HG02610 (cell line): ENCODE data around the gene STOML3.
"Not testable (repeated sequence)": the region's sequence is repeated elsewhere in the genome, so short reads cannot be mapped to it uniquely, and the experiment has no call there.

ENCODE experiments used
- ATAC-seq: cut with Tn5 transposase; IDR thresholded peaks from one replicate; pipeline ENCODE4 v1.9.1; 2021; ENCODE audit warnings: mild to moderate bottlenecking, moderate library complexity; ENCODE audit not compliant: unreplicated experiment

Gene STOML3, protein sequence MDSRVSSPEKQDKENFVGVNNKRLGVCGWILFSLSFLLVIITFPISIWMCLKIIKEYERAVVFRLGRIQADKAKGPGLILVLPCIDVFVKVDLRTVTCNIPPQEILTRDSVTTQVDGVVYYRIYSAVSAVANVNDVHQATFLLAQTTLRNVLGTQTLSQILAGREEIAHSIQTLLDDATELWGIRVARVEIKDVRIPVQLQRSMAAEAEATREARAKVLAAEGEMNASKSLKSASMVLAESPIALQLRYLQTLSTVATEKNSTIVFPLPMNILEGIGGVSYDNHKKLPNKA

DNA sequence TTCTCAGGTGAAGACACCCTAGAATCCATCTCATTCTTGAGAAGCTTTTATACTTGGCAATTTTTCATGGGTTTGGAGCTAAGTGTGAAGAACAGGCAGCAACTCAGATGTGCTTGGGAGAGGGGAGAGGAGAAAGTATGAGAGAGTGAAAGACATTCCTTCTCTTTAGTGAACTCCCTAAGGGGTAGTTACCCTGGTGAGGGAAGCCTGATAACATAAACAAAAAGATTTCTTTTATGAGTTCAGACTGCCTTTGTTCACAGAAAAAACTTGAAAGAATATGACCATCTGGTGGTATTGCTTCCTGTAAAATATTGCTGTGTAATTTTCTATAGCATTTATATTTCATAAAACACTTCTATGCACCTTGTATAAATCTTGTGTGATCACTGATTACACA lies at the start of gene STOML3:
STOML3 (minus strand) TSS at position 139 of the 400 bp plus-strand sequence; CDS start at position 29, 110 bp downstream.
- no peak for ATAC-seq

DNA sequence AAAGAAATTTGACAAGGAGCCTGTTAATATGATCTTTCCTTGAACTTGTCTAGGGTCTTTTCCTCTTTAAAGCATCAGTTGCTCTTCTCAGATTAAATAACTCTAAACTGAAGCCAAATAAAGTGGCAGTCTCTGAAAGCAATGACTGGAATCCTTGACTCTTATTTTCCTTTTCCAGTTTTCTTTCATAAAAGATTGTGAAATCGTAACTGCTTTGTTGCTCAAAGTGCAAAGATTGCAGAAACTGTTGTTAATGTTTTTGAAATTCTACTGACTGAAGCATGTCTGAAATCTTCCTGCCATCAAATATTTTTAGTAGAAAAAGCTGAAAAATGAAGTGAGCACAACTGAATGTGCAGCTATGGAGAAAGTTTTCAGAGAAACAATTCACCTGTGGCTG lies 49.6 kb upstream of the STOML3 start:
- no peak for ATAC-seq

DNA sequence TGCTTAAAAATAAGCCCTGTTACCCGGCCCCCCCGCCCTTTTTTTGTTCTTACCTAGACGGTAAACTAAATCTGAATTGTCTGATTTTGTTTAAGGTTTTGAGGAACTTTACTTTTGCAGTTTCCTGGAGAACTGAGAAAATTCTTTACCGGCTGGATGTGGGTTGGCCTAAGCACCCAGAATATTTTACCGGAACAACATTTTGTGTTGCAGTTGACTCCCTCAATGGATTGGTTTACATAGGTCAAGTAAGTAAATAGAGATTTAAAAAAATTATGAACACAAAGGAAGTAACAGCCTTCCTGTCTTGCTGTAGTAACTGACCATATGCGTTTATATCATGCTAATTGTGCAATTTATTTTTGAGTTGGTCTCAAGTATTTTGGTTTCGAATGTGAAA lies 48.4 kb upstream of the STOML3 start:
- ATAC-seq = no peak

DNA sequence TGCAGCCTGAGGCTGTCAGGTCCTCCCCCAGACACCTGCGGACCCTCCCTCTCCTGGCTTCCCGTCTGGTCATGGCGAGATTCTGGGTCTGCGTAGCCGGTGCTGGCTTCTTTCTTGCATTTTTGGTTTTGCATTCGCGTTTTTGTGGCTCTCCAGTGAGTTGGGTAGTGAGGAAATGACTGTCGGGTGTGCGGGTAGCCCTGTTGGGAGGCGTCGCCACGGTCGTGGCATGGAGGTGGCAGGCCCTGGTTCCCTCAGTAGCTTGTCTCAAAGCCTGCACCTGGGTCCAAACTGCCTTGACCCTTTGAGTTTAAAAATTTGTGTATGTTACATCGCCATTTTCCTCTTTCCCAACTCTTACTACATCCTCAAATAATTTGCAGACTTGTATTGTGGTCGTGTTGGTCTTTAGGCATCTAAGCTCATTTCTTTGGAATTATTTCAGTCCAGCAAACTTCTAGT lies 48.0 kb upstream of the STOML3 start:
- peak; percentile 46 for ATAC-seq

DNA sequence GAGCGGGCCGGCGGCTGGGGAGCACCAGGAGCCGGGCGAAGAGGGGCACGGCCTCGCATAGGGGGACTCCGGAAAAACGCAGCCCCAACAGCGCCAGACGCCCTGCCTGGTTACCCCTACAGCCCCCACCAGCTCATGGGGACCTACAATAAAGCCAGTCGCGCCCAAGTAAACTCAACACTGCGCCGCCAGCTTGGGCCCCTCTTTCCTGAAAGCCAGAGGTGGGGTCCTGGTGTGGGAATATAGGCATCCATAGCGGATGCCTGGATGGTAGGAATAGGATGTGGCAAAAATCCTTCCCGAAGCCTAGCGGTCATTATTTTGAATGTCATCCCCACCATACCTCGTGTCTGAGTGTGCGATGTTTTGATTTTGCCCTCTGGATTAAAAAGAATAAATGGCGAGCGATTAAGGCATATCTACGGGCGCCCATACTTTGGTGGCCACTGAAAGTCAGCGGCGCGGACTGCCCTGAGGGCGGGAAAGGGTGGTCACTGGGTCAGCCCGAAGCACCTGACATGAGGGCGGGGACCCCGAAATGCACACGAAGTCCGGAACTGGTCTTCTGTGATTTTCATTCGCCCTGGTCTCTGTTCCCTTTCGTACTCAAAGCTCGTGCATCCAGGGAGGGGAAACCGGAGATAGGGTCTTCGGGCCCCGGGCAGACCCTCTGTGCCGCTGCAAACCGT lies 47.4 kb upstream of the STOML3 start, which contains the start of the genes NHLRC3 and PROSER1:
NHLRC3 (plus strand) TSS at position 577 of the 689 bp plus-strand sequence. CDS start 184 bp downstream, outside the sequence.
PROSER1 (minus strand) TSS at position 210 of the 689 bp plus-strand sequence. CDS start 847 bp downstream, outside the sequence.
- ATAC-seq = peak; percentile 69

DNA sequence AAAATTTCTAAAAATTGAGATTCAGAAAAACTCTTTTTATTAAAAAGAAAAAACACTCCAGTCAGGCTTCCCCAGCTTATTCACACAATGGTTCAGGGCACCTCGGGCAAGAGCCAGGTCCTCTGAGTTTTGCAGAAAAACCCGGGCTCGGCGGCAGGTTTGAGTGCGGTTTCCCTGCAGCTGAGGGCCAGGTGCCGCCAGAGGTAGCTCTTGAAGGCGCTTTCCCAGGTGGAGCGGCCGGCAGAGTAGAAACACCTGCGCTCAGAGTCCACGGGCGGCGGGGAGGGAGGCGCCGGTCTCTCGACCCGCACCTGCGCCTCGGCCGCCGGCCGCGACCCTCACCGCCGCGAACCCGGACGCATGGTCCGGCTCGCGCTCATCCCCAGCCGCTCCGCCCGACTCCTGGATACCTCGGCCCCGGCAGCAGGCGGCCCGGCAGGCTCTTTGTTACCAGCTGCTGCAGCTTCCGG lies 46.8 kb upstream of the STOML3 start:
- ATAC-seq = peak; percentile 30

DNA sequence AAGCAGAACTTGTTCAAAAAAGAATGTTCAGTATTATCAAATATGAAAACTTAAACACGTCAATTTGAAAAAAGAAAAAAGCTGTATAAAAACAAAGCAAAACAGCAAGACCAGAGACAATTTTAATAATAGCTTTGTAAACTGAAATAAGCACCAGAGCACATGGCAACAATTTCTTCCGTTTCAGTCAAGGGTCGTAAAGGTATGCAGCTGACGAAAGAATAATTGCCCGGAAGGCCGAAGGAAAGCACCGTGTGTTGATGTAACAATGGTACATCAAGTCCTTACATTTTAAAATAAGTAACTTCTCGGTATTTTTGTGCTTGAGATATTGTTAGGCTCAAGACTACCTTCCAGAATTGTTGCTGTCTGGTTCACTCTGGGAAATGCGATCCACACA lies 45.6 kb upstream of the STOML3 start:
- ATAC-seq = no peak

DNA sequence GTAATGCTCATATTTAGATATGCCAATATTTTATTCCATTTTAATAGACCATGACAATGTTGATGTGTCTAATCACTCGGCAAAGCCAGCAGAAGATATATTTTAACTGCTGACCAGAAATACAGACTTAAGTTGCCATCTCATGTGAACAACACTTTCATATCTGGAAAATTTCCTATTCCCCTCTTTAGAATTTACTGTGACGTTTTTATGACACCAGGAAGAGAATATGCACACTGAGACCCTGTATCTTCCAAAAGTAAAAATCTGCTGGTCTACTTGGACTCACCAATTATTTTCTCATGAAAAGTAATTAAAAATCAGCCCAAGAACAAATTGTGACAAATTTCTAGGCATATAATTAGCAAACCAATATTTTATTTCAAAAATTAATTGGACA lies 45.2 kb upstream of the STOML3 start:
- ATAC-seq = no peak

DNA sequence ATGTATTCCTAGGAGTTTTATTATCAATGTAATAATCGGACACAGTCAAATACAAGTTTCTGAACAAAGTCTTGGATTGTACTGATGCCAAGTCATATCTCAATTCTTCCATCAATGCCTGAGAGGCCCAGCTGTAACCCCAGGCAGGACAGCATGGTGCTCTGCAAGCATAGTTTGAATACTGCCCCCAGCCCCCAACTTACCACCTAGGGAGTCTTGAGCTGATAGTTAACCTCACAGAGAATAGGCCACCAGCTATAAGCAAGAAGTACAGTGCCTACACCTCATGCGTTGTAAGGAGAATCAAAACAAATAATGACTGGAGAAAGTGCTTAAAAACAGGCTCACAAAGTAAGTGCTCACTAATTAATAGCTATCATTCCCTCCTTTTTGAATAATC lies 44.6 kb upstream of the STOML3 start:
- ATAC-seq = no peak

DNA sequence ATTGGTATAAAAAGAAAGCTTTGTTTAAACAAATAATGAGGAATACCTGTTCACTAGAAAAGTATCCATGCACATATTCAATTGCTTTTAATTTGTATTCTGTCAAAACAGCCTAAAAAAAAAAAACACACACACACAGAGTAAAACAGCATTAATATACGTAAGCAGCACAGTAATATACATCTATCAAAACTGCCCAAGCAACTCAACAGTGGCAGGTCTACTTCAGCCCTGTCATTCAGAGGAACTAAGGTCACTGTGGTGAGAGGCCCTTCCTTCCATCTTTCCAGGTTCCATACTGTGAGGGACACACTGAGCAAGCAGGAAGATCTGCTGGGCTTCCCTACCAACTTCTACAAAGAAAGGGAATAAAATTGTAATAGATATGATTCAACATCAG lies 43.5 kb upstream of the STOML3 start:
- ATAC-seq = no peak

DNA sequence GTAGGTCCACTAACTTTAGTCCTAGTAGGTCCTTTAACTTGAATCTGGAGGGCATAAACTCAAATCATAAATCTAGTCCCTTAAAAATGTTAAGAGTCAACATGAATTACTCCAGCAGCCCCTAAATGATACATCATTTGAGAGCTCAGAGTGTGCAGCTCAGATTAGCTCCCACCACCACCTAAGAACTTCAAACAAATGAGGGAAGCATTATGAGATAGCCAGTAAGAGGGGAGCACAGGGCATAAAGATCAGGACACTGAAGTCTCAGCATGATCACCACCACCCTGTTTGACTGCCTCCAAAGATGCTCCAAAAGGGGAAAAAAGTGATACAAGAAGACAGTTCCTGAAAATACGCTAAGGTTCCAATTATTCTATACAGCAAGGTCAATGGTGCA lies 41.5 kb upstream of the STOML3 start:
- no peak for ATAC-seq

DNA sequence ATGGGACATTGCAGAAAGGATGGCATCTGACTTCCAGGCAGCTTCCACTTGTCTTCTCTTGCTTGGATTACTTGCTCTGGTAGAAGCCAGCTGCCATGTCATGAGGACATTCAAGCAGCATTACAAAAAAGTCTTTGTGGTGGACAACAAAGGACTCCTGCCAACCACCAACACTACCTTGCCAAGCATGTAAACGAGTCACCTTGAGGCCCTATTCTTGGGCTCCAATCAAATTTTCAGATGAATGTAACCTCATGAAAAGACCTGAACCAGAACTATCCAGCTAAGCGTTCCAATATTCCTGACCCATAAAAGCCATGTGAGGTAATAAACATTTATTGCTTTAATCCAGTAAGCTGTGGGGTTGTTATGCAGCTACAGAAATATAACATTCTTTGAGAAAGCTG lies 34.8 kb upstream of the STOML3 start:
- no peak for ATAC-seq

DNA sequence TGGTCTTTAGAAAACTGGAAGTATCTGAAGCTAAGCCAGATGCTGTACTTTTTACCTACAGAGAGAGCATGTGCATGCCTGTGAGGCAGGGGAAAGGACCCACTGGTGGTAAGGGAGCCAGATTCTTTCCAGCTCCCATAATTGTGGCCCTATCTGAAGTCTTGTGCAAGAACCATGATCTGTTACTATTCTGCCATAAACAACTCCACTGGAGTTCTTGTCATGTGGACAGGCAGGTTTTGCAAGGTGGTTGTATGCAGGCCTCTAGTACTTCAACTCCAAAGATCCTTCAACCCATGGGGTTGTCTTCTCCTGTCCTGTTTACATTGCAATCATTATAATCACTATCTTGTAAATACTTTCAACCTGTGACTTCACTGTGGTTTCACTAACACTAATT lies 33.1 kb upstream of the STOML3 start:
- ATAC-seq = no peak

DNA sequence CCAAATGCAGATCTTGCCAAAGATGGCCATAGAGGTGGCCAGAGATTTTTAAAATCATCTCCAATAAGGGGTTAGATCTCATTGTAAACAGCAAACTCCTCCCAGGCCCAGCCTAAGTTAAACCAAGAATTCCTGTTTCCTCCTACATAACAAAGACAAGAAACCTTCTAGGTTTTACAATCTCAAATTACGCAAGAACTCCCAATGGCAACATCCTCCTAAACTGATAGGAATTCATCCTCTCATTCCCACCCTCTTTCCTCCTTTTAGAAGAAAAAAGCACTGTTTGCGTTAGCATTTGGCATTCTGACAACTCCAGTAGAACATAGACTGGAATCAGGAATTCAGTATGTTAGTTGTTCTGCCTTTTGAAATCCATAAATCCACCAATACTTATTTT lies 32.7 kb upstream of the STOML3 start:
- no peak for ATAC-seq

DNA sequence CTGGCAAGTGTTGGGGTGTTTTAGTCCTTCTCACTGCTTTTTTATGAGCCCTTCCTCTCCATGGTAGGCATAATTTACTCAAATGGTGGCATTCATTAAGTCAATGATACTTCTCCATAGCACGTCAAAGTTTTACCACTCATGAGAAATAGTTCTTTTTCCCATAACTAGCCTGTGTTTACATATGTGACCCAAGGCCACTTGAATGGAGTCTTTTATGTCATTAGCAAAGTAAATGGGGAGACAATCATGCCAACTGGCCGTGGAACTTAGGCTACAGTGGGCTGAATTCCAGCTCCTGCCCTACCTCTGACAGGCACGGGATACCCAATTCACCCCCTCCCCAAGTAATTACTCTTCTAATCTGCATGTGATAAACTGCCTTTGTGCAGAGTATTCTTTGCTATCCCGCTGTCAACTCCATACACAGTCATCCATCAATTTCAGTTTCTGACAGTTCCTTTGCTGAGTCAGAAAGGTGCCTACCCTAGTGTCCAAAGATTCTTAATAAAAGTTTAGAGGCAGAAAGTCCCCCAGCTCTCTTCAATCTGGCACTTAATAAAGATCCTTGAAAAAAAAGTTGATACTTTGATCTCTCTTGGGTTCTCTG lies 30.3 kb upstream of the STOML3 start:
- ATAC-seq = no peak

DNA sequence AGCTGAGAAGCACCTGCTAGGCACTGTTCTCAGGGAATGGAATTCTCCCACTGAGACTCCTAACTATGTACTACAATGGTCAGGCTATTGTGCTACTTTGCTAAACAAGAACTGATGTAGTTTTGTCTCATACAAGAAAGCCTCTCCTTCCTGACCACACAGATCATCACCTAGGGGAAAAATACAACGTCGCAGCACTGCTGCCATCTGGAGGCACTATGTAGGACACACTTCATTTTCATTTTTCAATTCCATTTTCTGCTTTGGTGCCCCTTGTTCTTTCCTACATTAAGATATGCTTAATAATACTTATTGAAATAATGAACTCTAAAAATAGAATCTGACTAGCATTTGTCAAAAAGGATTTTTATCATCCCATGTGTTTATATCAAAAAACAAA lies 26.2 kb upstream of the STOML3 start:
- ATAC-seq = peak; percentile 69

DNA sequence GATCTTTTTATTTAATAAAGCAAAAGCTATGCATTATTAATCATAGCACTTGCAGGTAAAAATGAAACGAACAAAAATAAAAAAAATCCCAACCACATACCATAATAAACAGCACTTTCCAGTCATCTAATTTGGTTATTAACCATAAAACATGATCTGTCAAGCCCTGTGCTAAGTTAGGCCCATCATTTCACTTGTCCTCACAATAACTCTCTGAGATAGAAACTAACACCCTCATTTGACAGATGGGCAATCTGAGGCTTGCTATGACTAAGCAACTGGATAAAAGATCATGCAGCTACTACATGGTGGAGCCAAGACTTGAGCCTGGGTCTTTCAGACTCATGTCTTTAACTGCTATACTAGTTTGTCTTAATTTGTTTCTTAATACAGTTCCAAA lies 25.5 kb upstream of the STOML3 start:
- ATAC-seq = peak; percentile 98

DNA sequence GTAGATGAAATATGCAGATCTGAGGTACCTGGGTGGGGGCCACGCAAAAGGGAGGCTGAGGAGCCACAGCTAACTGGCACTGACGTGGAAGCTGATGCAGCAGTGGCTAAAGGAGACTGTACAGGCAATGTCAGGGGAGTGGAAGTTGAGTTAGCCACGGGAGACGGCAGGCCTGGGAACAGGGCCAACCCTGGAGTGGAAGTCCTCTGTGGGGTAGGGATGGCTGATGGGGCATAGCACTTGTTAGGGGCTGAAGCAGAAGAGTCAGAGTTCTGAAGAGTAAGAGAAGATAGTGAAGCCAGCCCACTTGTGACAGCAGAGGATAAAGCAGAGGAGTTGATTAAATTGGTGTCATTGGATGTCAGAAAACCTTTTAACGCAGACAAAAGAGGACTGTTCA lies 22.8 kb upstream of the STOML3 start:
- no peak for ATAC-seq

DNA sequence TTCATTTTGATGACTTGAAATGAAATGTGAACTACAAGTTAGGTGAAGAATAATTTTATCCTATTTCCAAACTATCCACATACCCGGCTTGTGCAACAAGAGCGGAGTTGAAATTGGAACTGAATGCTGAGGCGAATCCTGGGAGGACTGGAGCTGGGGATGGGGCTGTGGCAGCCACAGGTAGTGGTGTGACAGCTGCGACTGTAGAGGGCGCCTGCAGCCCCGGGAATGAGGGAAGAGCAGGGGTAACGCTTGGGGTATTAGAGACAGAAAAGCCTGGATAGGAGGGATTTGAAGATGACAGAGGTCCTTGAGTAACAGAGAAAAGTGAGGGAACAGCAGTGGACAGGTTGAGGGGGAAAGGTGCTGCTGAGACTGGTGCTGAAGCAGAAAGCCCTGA lies 22.0 kb upstream of the STOML3 start:
- ATAC-seq = no peak

DNA sequence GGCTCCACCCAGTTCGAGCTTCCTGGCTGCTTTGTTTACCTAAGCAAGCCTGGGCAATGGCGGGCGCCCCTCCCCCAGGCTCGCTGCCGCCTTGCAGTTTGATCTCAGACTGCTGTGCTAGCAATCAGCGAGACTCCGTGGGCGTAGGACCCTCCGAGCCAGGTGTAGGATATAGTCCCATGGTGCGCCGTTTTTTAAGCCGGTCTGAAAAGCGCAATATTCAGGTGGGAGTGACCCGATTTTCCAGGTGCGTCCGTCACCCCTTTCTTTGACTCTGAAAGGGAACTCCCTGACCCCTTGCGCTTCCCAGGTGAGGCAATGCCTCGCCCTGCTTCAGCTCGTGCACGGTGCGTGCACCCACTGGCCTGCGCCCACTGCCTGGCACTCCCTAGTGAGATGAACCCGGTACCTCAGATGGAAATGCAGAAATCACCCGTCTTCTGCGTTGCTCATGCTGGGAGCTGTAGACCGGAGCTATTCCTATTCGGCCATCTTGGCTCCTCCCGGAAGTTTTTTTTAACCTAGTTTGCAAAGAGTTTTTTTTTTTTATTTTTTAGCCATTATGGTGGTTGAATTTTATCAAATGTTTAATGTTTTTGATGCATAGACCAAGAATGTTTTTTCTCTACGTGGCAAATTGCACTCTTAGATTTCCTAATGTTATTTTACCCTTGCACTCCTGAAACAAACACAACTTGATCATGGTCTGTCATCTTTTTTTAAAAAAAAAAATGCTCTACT lies 15.9 kb upstream of the STOML3 start:
- not testable (repeated sequence) for ATAC-seq

DNA sequence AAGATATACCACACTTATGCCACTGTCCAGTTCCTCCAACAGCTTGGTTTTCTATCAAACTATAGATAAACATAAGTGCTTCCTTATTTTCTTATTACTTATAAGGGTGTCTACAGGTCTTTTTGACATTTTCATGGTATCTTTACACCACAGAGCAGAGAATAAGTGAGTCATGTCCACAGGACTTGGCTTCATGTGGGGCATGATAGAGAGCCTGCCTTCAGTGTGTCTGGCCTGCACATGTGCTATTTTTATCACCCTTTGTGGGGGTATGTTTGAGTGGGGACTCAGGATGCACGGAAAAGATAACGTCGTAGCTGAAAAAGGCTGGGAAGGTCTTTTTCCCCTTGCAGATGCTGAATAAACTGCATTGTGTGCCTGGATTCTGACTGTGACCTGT lies 8.1 kb upstream of the STOML3 start:
- ATAC-seq = no peak
